ENCODE data around the gene RBM8A. TPM values are rescaled to one million over a fixed set of nuclear protein-coding genes. Genes with fewer than 3 reads are reported as not detected.

RBM8A gene
- 141 and 152 TPM in 2 replicates for total RNA-seq

DNA sequence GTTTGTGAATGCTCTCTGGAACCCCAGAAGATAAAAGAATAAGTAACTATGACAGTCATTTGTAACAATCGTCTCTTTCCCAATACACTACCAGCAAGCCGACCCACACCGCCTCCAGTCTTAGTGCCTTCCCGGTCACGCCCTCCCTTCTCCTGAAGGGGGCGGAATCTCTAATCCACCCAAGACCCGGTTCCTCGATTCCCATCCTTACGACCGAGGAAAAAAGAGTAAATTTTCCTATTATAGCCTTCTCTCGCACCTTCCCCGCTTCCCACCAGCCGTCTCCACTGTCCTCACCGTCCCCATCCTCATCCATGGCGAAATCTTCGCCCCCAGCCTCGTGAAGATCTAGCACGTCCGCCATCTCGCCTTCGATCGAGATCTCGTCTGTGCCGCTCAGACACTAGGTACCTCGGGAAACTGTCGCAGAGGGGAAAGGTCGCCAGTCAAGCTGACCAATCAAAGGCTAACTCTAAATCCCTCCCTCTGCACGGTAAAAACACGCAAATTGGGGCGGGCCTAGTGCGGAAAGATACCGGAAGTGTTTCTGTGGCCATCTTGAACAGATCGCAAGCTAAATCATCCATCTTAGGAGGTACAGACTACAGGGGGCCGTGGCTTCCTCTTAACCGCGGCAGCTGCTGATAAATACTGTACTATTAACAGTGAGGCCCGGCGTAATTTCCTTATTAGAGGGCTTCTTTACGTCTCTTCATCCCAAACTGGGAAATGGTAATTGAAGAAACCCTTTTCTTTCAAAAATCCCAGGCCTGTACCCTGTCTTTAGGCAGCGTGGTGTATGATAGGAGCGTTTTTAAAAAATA is at the start of gene RBM8A:
TSS of gene RBM8A (minus strand) at position 422 of the 824 bp plus-strand sequence. CDS start at position 364, 58 bp downstream.

DNA sequence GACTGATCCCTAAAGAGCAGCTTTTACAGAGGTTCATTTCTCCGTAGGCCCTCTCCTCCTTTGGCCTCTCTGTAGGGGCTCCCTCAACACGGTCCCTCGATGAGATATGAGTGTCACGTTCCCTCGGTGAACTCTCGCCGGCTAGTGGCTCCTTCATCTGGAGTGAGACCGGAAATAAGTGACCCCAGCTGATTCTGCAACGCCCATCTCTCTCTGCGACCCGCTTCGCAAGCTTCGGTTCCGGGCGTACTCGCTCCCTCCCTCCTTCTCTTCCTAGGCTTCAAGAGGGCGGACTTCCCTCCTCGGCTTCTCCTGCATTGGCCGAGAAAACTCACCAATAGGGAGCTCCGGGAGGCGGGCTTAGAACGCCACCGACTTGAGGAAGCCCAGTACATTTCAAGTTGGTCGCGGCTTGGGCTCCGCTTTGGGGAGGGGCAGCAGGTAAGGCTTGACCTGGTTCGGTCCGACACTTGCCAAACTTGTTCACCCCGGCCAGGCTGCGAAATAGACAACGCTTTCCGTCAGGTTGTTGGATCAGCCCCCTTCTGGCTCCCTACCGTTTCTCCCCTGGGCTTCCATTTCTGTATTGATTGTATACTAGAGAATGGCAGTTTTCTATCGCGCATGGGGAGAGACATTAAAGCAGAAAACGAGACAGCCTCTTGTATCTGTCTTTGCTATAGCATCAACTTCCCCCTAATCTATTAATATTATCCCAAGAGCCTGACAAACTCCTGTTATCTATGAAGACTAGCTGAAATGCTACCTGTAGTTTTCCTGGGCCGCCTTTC is 37.2 kb upstream of the RBM8A start, which contains the start of the genes ANKRD34A and POLR3GL:
TSS of gene ANKRD34A (minus strand) at position 248 of the 791 bp plus-strand sequence. CDS start 2,816 bp downstream, outside the sequence.
TSS of gene POLR3GL (plus strand) at position 363 of the 791 bp plus-strand sequence. CDS start 10,176 bp downstream, outside the sequence.

DNA sequence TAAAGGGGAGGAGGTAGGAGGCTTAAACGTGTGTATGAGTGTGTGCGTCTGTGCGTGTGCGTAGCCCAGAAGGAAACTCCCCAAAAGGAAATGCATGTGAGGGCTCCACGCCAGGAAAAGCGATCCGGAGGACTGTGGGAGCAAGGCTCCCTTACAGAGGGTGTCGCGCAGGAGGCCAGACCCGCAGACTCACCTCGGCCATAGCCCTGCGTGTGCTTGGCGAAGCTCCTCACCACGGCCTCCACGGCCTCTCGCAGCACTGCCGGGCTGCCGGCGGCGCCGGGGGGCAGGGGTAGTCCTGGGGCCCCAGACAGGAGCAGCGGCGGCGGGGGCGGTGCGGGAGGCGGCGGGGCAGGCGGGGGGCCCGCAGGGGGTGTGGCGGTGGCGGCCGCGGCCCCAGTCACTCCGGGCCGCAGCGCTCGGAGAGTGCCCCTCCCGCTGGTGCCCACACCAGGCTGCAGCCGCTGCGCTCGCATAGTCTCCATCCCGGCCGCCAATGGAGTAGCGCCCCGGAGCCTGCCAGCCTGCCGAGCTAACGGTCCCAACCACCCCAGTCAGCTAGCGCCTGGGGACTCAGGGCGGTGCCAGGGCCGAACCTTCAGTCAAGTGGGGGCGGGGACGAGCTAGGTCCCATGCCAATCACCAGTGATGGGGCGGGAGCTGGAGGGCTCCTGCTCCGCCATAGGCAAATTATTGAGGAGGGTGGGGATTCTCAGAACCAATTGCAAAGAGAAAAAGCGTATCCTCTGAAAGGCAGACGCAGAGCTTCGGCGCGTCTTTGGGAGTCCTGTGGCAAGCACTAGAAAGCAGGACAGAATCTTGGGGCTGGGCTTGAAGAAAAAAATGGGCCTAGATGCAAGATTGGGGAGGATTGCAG is 30.4 kb upstream of the RBM8A start, which contains the start of gene LIX1L:
TSS of gene LIX1L (minus strand) at position 575 of the 877 bp plus-strand sequence. CDS start at position 485, 90 bp downstream.

DNA sequence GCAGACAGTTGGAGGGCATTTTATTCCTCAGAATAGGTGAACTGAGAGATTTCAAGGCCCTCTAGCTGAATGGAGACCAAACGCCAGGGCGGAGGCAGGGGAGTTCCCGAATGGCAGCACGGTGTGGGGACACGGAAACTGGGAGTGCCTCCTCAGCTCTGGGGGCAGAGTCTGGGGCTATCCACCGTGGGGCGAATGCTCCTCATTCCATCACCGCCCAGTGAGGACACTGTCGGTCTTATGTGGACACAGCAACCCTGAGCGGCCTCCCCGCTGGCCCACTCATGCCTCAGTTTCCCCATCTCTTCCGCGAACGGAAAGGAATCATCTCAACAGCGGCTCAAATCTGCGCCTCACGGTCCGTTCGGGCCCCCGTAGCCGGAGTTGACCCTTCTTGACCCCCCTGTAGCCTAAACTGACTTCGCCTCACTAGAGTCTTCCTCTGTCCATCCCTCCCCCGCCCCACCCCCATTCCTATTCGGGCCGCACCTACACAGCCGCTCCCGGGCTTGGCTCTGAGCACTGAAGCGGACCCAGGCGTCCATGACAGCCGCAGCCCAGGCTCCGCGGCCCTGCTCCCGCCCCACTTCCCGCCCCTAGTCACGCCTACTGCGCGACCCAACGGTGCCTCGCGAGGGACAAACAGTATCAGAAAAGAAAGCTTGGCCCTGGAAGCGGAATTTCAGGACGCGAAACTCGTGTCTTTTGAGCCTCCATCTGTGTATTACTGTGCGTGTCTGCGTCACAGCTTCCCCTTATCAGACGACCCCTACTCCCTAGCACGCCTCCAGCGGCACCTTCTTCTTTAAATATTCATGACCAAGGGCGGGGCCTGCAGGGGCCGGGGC is 8.9 kb downstream of the RBM8A start, which contains the start of gene PEX11B:
TSS of gene PEX11B (minus strand) at position 574 of the 848 bp plus-strand sequence. CDS start at position 545, 29 bp downstream.

DNA sequence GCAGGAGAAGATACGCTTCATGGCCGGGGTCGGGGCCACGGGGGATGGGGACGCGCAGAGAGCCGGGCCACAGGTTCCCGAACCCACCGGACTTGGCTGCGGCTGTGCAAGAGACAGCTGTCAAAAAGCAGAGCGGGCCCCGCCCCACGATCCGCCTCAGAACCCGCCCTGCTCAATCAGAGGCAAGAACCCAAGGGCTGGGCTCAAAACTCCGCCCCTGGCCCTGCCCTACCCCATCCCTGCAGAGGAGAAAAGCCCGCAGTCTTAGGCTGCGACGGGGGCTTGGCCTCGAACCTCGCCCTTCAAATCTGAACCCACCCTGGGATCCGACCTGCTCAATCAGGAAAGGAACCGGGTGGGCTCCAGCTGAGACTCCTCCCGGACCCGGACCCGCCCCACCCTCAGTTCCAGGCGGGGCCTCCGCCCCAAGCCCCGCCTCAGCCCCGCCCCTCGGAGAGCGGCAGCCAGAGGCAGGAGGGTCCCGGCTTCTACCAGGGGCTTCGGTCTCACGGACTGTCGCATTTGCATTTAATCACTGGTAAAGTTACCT is 41.5 kb downstream of the RBM8A start, which contains the start of gene ANKRD35:
TSS of gene ANKRD35 (minus strand) at position 129 of the 550 bp plus-strand sequence. CDS start at position 21, 108 bp downstream.

Other genes starting within 250 kb of the RBM8A start
- 0.14 and 0.27 TPM in 2 replicates for gene PDZK1, start 220.1 kb downstream of the RBM8A start, total RNA-seq
- gene CD160, start 208.0 kb downstream of the RBM8A start, total RNA-seq: not detected in 2 replicates
- 25.4 and 29.8 TPM in 2 replicates for gene RNF115, start 103.4 kb downstream of the RBM8A start, total RNA-seq
- gene POLR3C, start 103.3 kb downstream of the RBM8A start, total RNA-seq: 46.6 and 57.8 TPM in 2 replicates
- gene NUDT17, start 81.9 kb downstream of the RBM8A start, total RNA-seq: 2.3 and 2.6 TPM in 2 replicates
- gene PIAS3, start 68.4 kb downstream of the RBM8A start, total RNA-seq: 19.5 and 21.8 TPM in 2 replicates
- 0.13 and 0.14 TPM in 2 replicates for gene ANKRD35, start 41.6 kb downstream of the RBM8A start, total RNA-seq
- 67.4 and 92.9 TPM in 2 replicates for gene ITGA10, start 17.4 kb downstream of the RBM8A start, total RNA-seq
- gene PEX11B, start 8.8 kb downstream of the RBM8A start, total RNA-seq: 21.5 and 22.8 TPM in 2 replicates
- gene LIX1L, start 30.5 kb upstream of the RBM8A start, total RNA-seq: 60.9 and 72.1 TPM in 2 replicates
- gene ANKRD34A, start 37.1 kb upstream of the RBM8A start, total RNA-seq: 0.13 and 0.22 TPM in 2 replicates
- 11.8 and 13.6 TPM in 2 replicates for gene POLR3GL, start 37.2 kb upstream of the RBM8A start, total RNA-seq
- 27.9 and 32.2 TPM in 2 replicates for gene TXNIP, start 69.1 kb upstream of the RBM8A start, total RNA-seq
- gene HJV, start 94.3 kb upstream of the RBM8A start, total RNA-seq: not detected in 2 replicates
- 0.86 and 1.2 TPM in 2 replicates for gene NBPF10, start 217.3 kb upstream of the RBM8A start, total RNA-seq